Measurements from ENCODE around the gene ATXN7L1. TPM values are rescaled to one million over a fixed set of nuclear protein-coding genes. Genes with fewer than 3 reads are reported as not detected.

The ATXN7L1 gene
- total and polyA plus RNA-seq, 2 of the 8 experiments (the other 6 are each of a cell fraction or from before 2014, with no cell fraction given) = 14.3 to 34.0 TPM

- Histone ChIP-seq H3K9me3 (ENCODE audit: insufficient read depth in 2 of 2, low read depth in 1 of 2, low read length in 1 of 2) (no peaks in the 10 kb centered on the region), H4K91ac (replicated peaks; ENCODE audit: insufficient read length, low read length) (peak overlapping the region; percentile 98), H3K27me3 (replicated peaks in 1 of 4; ENCODE audit: control insufficient read depth in 3 of 4, extremely low read depth in 1 of 4, insufficient read depth in 3 of 4, low read length in 3 of 4) (no peaks in the 10 kb centered on the region), H3K23me2 (ENCODE audit: low read depth, low read length) (peaks cover 14% of the 10 kb centered on the region), H3K4me3 (ENCODE audit: extremely low read depth in 1 of 4, insufficient read depth in 2 of 4, low read depth in 3 of 4, low read length in 4 of 4) (peak overlapping the region; percentile 25 to 67 (median 59); a peak in 7 of 8 replicates), H3K4me1 (replicated peaks in 1 of 4; ENCODE audit: control insufficient read depth in 3 of 4, insufficient read depth in 4 of 4, low read length in 3 of 4) (peaks cover 27 to 59% (median 34%) of the 10 kb centered on the region in 4 experiments), H4K5ac (ENCODE audit: insufficient read length, low read depth, low read length) (peak overlapping the region; percentile 89), H3K4ac (replicated peaks; ENCODE audit: insufficient read length, low read depth, low read length) (peak overlapping the region; percentile 98), H3K23ac (ENCODE audit: insufficient read length) (no peak overlapping the region), H4K20me1 (replicated peaks in 1 of 2; ENCODE audit: control insufficient read depth in 1 of 2, insufficient read depth in 2 of 2, low read length in 2 of 2) (peaks cover 2 to 5% of the 10 kb centered on the region in 2 experiments), H3K56ac (replicated peaks; ENCODE audit: insufficient read length, low read depth, low read length) (peak overlapping the region; percentile 99), H3K79me1 (ENCODE audit: low read depth, low read length) (0 out of 2 replicates have a peak, but pooled peaks cover 2% of the 10 kb centered on the region), H2AFZ (ENCODE audit: low read length) (peak overlapping the region; percentile 12; the same call in 1 of the 2 replicates), H2AK5ac (ENCODE audit: low read depth, low read length) (peak overlapping the region; percentile 97; the same call in 1 of the 2 replicates), H3K36me3 (ENCODE audit: control insufficient read depth in 2 of 4, insufficient read depth in 4 of 4, low read length in 3 of 4) (peaks cover 0 to 29% (median 6%) of the 10 kb centered on the region in 4 experiments; a peak in 5 of 8 replicates), H2BK5ac (ENCODE audit: low read depth, low read length) (peak overlapping the region; percentile 100), H4K8ac (ENCODE audit: extremely low read depth, insufficient read depth, low read length) (no peak overlapping the region), H2BK15ac (ENCODE audit: low read length) (peak overlapping the region; percentile 72), H3K27ac (ENCODE audit: low read depth, low read length) (peak overlapping the region; percentile 94), H3K4me2 (ENCODE audit: insufficient read depth in 1 of 2, low read depth in 2 of 2, low read length in 2 of 2) (peak overlapping the region; percentile 82 to 84), H3K18ac (ENCODE audit: extremely low read depth, low read length) (peak overlapping the region; percentile 99), H2BK120ac (replicated peaks; ENCODE audit: low read depth, low read length) (peak overlapping the region; percentile 100), H2BK12ac (ENCODE audit: low read depth, low read length) (peak overlapping the region; percentile 99), H3K14ac (ENCODE audit: insufficient read length) (peak overlapping the region; percentile 2), H3K9ac (replicated peaks in 1 of 4; ENCODE audit: extremely low read depth in 1 of 4, low read depth in 3 of 4, low read length in 3 of 4) (peak overlapping the region; percentile 56 to 88 (median 81)), H3K79me2 (ENCODE audit: control insufficient read depth in 1 of 2, insufficient read depth in 2 of 2, low read length in 2 of 2) (peaks cover 0 to 48% of the 10 kb centered on the region in 2 experiments; a peak in 2 of 4 replicates), H2BK20ac (ENCODE audit: low read length) (peak overlapping the region; percentile 89)
- no peak for DNase-seq (ENCODE audit: low read depth in 1 of 2, low spot score in 2 of 2)
- ChIA-PET POLR2A (ENCODE audit: partially characterized antibody) (interaction anchor here (1.4 to 5.1 kb wide), 7 partner anchors 8 to 51 kb away, joined by 3 to 57 read pairs (median 7); no protein-coding TSS in a partner anchor), CTCF (ENCODE audit: partially characterized antibody) (interaction anchor here (0.7 to 8.1 kb wide), 11 partner anchors 14 to 375 kb away, joined by 3 to 38 read pairs (median 3); no protein-coding TSS in a partner anchor)
- peak; percentile 13 for FAIRE-seq
- TF ChIP-seq USF2 (IDR thresholded peaks at IDR 0.05; ENCODE audit: low read length) (no peak), TAF7 (optimal IDR thresholded peaks at IDR 0.05; ENCODE audit: borderline replicate concordance, low read depth, low read length) (peak; percentile 33), CHD1 (IDR thresholded peaks at IDR 0.05; ENCODE audit: low read depth, low read length) (no peak), SRF (IDR thresholded peaks at IDR 0.05; ENCODE audit: low read depth, low read length) (no peak), CTCF (IDR thresholded peaks at IDR 0.05; ENCODE audit: control extremely low read depth in 1 of 3, insufficient read depth in 1 of 3, low read depth in 1 of 3, low read length in 3 of 3) (no peak), POLR2A (IDR thresholded peaks at IDR 0.05; ENCODE audit: control extremely low read depth in 1 of 2, low read depth in 2 of 2, low read length in 2 of 2) (peak in 1 of 2 experiments; percentile 17; a peak in 1 of 3 replicates), HDAC2 (IDR thresholded peaks at IDR 0.05; ENCODE audit: borderline replicate concordance in 1 of 2, low read depth in 2 of 2, low read length in 2 of 2) (0 out of 4 replicates have a peak, but pooled peaks of 1 of the 2 experiments have one; percentile 24)
- TF ChIP-seq, protein P1, sequence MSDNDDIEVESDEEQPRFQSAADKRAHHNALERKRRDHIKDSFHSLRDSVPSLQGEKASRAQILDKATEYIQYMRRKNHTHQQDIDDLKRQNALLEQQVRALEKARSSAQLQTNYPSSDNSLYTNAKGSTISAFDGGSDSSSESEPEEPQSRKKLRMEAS (IDR thresholded peaks at IDR 0.05) = peak; percentile 17; the same call in 1 of the 2 replicates
- WGBS, 2 experiments (ENCODE audit: extremely low coverage in 1 of 2, insufficient coverage in 1 of 2, insufficient read length in 1 of 2, insufficient replicate concordance in 2 of 2, low coverage in 1 of 2, low lambda C conversion rate in 2 of 2, missing lambda C conversion rate in 1 of 2) = 9% methylated on average over 8 of the region's 8 CpGs; no CpG with 5 or more reads in 1 of the 2 experiments
Observed at GRCh38 chr7:105638334-105638733, 238.1 kb downstream of the ATXN7L1 start.

All from H1 (cell line).